ENCODE measurements around the gene TGFB1.
"Not testable (repeated sequence)": the region's sequence is repeated elsewhere in the genome, so short reads cannot be mapped to it uniquely, and the experiment has no call there.

The TGFB1 gene

GRCh38 chr19:41353466-41354342, at the start of gene TGFB1:
TGFB1 (minus strand) TSS chr19:41353922; CDS start chr19:41353044, 878 bp downstream.
- DNase-seq (ENCODE audit: low spot score): peak; percentile 70

- no peak for DNase-seq (ENCODE audit: low spot score)
Measured at GRCh38 chr19:41402010-41402409, 48.3 kb upstream of the TGFB1 start.

GRCh38 chr19:41401483-41401882, 47.8 kb upstream of the TGFB1 start:
- no peak for DNase-seq (ENCODE audit: low spot score)

- no peak for DNase-seq (ENCODE audit: low spot score)
Measured at GRCh38 chr19:41399525-41399924, 45.8 kb upstream of the TGFB1 start.

DNA sequence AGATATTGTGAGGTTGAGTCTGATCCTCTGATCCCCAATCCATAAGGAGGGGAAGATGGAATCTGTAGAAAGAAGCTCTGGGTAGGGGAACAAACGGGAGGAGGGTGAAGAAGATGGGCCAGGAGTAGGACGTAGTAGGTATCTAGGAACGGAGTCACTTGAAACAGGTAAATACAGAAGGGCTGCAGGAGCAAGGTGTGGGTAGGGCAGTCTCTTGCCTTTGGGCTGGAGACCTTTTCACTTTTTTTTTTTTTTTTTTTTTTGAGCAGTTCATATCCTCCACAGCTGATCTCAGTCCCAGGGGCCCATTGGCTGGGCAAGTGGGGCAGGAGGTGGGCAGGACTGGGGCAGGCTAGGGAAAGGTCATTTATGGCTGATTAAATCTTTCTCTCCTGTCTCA, 45.4 kb upstream of the TGFB1 start:
- no peak for DNase-seq (ENCODE audit: low spot score)

DNA sequence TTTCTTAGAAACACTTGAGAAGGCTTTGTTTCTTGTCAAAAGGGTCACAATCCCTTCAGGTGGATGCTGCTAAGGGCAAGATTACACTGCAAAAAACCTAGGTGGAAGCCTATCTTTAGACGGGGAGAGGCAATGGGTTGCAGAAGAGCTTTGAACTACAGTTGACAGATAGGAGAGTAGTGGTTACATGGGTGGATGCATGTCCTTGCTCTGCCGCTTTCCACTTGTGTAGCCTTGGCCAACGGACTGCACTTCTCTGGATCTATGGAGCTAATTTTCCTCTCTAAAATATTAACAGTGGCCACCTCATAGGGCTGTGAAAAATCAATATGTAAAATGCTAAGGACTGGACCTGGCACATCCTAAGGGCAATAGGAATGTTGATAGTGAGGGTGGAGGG, 44.9 kb upstream of the TGFB1 start:
- DNase-seq (ENCODE audit: low spot score): no peak

GRCh38 chr19:41398050-41398418, 44.3 kb upstream of the TGFB1 start:
- no peak for DNase-seq (ENCODE audit: low spot score)

DNA sequence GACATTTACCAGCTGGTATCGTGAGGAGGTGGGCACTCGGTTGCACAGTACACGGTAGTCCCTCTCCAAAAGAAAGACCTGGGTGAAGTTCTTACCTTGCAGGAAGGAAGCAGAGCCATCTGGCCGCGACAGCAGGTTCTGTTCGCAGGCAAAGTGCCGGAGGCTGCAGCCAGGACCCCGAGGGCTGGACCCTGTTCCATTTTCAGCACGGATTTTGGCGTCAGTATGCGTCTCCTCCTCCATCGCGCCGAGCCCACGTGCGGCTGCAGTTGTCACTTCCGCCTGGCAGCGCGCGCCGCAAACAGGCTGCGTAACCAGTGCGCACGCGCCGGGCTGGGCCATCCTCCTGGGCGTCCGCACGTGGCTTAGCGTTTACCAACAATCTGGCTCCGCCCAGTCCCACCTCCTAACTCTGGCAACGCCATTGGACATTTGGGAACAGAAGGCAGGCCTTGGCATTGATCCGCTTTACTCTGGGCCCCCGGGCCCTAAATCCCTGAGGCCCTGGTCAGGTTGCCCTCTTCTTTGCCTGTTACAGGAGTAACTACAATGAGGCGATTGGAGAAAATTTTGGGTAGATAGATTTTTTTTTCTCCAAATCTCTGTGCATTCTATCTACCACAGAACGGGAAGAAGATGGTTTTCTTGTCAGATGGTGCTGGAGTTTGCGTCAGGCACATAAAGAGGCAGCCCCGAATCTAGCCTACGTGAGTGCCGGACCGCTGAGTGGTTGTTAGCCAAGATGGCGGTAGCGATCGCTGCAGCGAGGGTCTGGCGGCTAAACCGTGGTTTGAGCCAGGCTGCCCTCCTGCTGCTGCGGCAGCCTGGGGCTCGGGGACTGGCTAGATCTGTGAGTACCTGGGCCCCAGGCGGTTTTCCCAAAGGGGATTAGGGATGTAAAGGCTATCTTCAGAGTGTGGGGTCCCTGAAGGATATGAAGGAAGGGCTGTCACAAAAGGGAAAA, 43.6 kb upstream of the TGFB1 start, which contains the start of the genes BCKDHA and EXOSC5:
TSS of gene BCKDHA (plus strand) at position 733 of the 964 bp plus-strand sequence. CDS start at position 743, 10 bp downstream.
TSS of gene EXOSC5 (minus strand) at position 274 of the 964 bp plus-strand sequence. CDS start at position 243, 31 bp downstream.
- DNase-seq (ENCODE audit: low spot score): peak; percentile 100

DNA sequence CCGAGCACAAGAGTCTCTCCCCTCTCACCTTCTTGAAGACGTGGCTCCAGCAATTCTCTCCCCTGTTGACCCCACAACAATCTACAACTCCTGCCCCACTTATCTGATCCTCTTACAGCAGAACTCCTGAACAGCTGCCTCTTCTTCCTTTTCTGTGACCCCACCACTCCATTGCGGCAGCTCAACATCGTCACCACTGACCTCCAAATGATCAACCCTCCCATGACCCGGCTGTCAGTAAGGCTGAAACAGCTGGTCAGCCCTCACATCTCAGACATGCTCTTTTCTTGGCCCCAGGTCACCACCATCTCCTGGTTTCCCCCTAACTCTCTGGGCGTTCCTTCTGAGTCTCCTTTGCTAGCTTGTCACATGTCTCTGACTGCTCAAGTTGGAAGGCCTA, 41.6 kb upstream of the TGFB1 start:
- no peak for DNase-seq (ENCODE audit: low spot score)

DNA sequence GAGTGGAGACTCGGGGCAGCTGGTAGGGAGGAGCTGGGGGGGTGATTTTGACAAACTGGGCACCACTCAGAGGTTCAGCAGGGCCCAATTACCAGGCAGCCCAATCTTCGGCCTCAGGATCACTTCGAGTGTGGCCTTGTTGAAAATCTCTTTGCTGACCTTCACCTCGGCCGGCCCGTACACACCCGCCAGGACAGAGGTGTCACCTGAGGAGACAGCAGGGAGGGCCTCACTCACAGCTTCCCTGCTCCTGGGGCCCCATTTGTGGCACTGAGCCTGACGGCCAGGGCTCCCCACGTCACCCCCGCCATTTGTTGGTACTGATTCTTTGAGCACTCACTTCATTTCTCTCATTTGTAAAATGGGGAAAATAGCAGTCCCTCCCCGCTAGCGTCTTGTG, 39.1 kb upstream of the TGFB1 start:
- DNase-seq (ENCODE audit: low spot score): no peak

GRCh38 chr19:41391618-41392017, 37.9 kb upstream of the TGFB1 start:
- no peak for DNase-seq (ENCODE audit: low spot score)

DNA sequence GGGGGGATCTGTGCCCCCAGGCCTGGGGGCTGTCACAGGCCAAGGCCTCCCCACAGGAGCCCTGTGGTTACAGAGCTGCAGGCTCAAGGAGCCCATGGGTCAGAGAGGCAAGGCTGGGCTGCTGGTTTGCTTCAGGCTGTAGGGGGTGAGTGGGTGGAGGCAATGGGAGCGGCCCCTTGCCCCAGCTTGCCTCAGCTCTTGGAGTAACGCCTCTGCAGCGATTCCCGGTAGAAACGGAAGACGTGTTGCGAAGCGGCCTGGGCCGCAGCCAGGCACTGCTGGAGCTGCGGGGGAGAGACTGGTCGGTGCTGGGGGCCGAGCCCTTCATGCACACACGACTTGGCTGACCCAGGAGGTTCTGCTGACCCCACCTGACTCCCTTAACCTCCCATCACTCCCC, 32.7 kb upstream of the TGFB1 start:
- no peak for DNase-seq (ENCODE audit: low spot score)

DNA sequence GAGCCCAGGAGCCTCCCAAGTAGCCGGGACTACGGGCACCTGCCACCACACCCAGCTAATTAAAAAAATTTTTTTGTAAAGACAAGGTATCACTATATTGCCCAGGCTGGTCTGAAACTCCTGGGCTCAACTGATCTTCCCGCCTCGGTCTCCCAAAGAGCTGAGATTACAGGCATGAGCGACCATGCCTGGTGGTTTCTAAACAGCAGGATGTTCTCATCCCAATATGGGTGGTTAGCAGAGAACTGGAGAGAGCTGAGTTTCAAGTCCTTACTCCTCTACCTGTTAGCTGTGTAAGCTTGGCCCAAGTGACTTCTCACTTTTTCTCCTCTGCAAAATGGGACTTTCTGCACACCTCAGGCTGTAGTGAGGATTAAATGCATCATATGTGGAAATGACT, 30.6 kb upstream of the TGFB1 start:
- no peak for DNase-seq (ENCODE audit: low spot score)

DNA sequence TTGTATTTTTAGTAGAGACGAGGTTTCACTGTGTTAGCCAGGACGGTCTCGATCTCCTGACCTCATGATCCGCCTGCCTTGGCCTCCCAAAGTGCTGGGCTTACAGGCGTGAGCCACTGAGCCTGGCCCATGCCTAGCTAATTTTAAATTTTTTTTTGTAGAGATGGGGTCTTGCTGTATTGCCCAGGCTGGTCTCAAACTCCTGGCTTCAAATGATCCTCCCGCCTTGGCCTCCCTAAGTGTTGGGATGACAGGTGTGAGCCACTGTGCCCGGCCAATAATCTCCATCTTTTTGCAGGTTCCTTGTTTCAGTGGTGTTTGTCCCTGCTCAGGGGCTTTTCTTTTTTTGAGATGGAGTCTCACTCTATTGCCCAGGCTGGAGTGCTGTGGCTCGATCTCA, 27.8 kb upstream of the TGFB1 start:
- not testable (repeated sequence) for DNase-seq (ENCODE audit: low spot score)

DNA sequence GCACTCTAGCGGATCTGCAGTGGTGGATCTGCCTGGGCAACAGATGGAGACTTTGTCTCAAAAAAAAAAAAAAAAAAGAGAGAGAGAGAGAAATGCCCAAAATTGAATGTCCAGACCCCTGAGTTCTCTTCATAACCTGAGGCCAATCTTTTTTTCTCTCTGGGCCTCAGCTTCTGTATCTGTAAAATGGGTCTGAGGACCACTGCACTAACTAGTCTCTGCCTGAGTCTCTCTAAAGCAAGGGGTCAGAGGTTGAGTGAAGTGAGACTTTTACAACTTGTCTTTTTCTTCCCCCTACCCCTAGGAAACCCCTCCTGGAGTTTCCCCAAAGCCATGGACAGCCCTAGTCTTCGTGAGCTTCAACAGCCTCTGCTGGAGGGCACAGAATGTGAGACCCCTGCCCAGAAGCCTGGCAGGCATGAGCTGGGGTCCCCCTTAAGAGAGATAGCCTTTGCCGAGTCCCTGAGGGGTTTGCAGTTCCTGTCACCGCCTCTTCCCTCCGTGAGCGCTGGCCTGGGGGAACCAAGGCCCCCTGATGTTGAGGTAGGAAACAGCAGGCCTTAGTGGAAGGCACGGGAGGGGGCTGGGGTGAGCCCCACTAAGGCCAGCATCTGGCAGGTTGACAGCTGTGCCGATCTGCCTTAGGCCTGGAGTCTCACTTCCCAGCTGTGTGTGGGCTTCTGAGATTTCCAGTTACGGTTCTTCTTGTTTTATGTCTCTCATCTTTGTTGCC, 24.4 kb upstream of the TGFB1 start:
- DNase-seq (ENCODE audit: low spot score): no peak

DNA sequence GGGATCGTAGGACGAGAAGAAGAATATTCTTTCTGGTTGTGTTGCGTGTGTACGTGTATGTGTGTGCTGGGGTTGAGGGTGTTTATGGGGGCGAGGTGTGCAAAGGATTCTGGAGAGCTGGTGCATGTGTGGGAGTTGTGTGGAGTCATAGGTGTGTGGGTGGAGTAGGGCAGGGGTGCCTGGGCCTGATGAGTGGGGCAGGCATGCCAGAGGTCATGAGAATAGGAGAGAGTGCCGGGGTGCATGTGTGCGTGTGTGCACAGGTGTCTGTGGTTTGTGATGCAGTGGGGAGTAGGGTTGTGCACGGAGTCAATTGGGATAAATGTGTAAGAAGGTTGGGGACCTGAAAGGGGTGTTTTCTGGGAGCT, 23.3 kb upstream of the TGFB1 start:
- DNase-seq (ENCODE audit: low spot score): no peak

DNA sequence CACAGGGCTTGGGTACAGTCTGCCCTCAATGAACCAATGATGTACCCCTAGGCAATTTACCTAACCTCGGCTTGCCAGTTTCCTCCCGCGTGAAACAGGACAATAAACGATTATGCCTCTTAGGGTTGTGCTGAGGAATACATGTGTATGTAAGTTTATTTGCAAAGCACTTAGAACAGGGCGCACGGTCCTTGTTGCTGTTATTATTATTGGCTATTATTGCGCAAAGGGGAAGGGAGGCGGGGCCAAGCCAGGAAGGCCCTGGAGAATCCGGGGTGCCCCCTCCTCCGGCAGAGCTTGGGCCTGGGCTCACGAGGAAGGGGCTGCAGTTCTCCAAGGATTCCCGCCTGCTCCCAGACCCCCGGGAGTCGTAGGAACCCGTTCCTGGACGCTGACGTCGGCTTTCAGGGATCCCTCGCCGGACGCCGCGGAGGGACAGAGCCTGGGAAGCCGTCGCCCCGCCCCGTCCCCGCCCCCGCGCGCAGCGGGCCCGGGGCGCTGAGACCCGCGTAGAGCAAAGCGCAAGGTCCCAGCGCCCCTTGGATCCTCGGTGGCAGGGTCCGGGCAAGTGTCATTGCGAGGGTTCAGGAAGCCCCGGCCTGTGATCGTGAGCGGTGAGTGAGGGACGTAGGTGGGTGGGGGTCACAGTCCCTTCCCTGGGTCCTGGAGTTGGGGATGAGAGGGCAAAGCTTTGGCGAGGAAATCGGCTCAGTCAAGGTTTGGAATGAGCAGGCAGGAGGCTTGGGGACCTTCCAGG, 22.7 kb upstream of the TGFB1 start, which contains the start of gene TMEM91:
TSS of gene TMEM91 (plus strand) at position 293 of the 757 bp plus-strand sequence. CDS start 1,777 bp downstream, outside the sequence.
- DNase-seq (ENCODE audit: low spot score): no peak

DNA sequence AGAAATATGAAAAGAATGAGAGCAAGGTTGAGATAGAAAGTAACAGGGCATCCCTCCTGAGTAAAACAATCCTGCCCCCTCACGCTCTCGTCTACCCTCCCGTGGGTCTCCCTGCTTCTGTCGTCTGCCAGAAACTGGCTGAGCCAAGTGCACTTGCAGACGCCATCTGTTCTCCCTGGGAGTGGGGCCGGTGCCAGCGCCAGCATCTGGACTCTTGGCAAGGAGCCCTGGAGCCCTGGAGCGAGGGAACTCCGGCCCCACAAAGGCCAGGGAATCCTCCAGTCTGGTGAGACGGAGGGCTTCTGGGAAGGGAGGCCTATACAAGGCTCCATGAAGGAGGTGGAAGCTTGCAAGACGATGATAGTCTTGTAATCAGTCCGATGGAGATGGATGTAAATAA, 20.3 kb upstream of the TGFB1 start:
- DNase-seq (ENCODE audit: low spot score): no peak

GRCh38 chr19:41372501-41372900, 18.8 kb upstream of the TGFB1 start:
- no peak for DNase-seq (ENCODE audit: low spot score)

DNA sequence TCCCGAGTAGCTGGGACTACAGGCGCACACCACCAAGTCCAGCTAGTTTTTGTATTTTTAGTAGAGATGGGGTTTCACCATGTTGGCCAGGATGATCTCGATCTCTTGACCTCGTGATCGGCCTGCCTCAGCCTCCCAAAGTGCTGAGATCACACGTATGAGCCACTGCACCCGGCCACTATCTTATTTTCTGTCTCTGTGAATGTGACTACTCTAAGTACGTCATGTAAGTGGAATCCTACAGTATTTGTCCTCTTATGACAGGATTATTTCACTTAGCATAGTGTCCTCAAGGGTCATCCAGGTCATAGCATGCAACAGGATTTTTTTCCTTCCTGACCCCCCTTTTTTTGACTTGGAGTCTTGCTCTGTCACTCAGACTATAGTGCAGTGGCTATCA, 17.8 kb upstream of the TGFB1 start:
- no peak for DNase-seq (ENCODE audit: low spot score)

DNA sequence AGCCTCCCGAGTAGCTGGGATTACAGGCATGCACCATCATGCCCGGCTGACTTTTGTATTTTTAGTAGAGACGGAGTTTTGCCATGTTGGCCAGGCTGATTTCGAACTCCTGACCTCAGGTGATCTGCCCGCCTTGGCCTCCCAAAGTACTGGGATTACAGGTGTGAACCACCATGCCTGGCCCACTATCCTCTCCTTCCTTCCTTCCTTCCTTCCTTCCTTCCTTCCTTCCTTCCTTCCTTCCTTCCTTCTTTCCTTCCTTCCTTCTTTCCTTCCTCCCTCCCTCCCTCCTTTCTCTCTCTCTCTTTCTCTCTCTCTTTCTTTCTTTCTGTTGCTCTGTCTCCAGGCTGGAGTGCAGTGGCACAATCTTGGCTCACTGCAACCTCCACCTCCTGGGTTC, 17.4 kb upstream of the TGFB1 start:
- not testable (repeated sequence) for DNase-seq (ENCODE audit: low spot score)
